ENCODE results near the gene DLG2.

DLG2 gene

GRCh38 chr11:83852012-83852411, 1775.1 kb downstream of the DLG2 start:
- no peak overlapping the region for H3K4me3 ChIP-seq (ENCODE audit: low read depth, low read length)

- no peak overlapping the region for H3K4me3 ChIP-seq (ENCODE audit: low read depth, low read length)
Observed at GRCh38 chr11:83847467-83848034, 1779.6 kb downstream of the DLG2 start.

GRCh38 chr11:83845797-83846196, 1781.3 kb downstream of the DLG2 start:
- no peak overlapping the region for H3K4me3 ChIP-seq (ENCODE audit: low read depth, low read length)

- no peak overlapping the region for H3K4me3 ChIP-seq (ENCODE audit: low read depth, low read length)
Observed at GRCh38 chr11:83840326-83840725, 1786.8 kb downstream of the DLG2 start.

- no peak overlapping the region for H3K4me3 ChIP-seq (ENCODE audit: low read depth, low read length)
Observed at GRCh38 chr11:83836883-83837654, 1790.1 kb downstream of the DLG2 start.

GRCh38 chr11:83836065-83836464, 1791.1 kb downstream of the DLG2 start:
- no peak overlapping the region for H3K4me3 ChIP-seq (ENCODE audit: low read depth, low read length)

- H3K4me3 ChIP-seq (ENCODE audit: low read depth, low read length) = no peak overlapping the region
Observed at GRCh38 chr11:83835423-83835822, 1791.7 kb downstream of the DLG2 start.

GRCh38 chr11:83831929-83832328, 1795.2 kb downstream of the DLG2 start:
- H3K4me3 ChIP-seq (ENCODE audit: low read depth, low read length) = no peak overlapping the region

GRCh38 chr11:83827940-83828554, 1799.1 kb downstream of the DLG2 start:
- H3K4me3 ChIP-seq (ENCODE audit: low read depth, low read length) = no peak overlapping the region

GRCh38 chr11:83827520-83827919, 1799.6 kb downstream of the DLG2 start:
- no peak overlapping the region for H3K4me3 ChIP-seq (ENCODE audit: low read depth, low read length)

- H3K4me3 ChIP-seq (ENCODE audit: low read depth, low read length) = no peak overlapping the region
Observed at GRCh38 chr11:83826078-83826477, 1801.1 kb downstream of the DLG2 start.

- no peak overlapping the region for H3K4me3 ChIP-seq (ENCODE audit: low read depth, low read length)
Observed at GRCh38 chr11:83823461-83824025, 1803.6 kb downstream of the DLG2 start.

GRCh38 chr11:83819931-83820549, 1807.1 kb downstream of the DLG2 start:
- H3K4me3 ChIP-seq (ENCODE audit: low read depth, low read length) = no peak overlapping the region

GRCh38 chr11:83818349-83818748, 1808.8 kb downstream of the DLG2 start:
- H3K4me3 ChIP-seq (ENCODE audit: low read depth, low read length) = no peak overlapping the region

GRCh38 chr11:83816572-83817187, 1810.5 kb downstream of the DLG2 start:
- H3K4me3 ChIP-seq (ENCODE audit: low read depth, low read length) = no peak overlapping the region

GRCh38 chr11:83815736-83816135, 1811.4 kb downstream of the DLG2 start:
- no peak overlapping the region for H3K4me3 ChIP-seq (ENCODE audit: low read depth, low read length)

- H3K4me3 ChIP-seq (ENCODE audit: low read depth, low read length) = no peak overlapping the region
Observed at GRCh38 chr11:83813296-83813695, 1813.8 kb downstream of the DLG2 start.

GRCh38 chr11:83809274-83809673, 1817.9 kb downstream of the DLG2 start:
- no peak overlapping the region for H3K4me3 ChIP-seq (ENCODE audit: low read depth, low read length)

- no peak overlapping the region for H3K4me3 ChIP-seq (ENCODE audit: low read depth, low read length)
Observed at GRCh38 chr11:83801799-83802198, 1825.3 kb downstream of the DLG2 start.

- no peak overlapping the region for H3K4me3 ChIP-seq (ENCODE audit: low read depth, low read length)
Observed at GRCh38 chr11:83793310-83793709, 1833.8 kb downstream of the DLG2 start.

GRCh38 chr11:83791557-83791956, 1835.6 kb downstream of the DLG2 start:
- H3K4me3 ChIP-seq (ENCODE audit: low read depth, low read length) = no peak overlapping the region
